ENCODE data around the gene C2orf68.
"Not testable (repeated sequence)": the region's sequence is repeated elsewhere in the genome, so short reads cannot be mapped to it uniquely, and the experiment has no call there.

DNA sequence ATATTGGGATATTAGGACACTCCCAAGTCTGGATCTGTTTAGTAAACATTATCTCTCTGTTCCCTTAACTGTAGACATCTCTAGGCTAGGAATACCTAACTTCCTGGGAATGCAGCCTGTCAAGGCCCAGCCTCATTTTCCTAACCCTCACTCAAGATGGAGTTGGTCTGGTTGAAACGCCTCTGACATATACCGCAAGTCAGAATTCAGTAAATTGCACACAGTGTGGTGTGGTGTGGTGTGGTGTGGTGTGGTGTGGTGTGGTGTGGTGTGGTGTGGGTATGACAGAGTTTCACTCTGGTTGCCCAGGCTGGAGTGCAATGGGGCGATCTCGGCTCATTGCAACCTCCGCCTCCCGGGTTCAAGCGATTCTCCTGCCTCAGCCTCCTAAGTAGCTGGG lies 2.9 kb upstream of the C2orf68 start:
- TF ChIP-seq, protein P1, sequence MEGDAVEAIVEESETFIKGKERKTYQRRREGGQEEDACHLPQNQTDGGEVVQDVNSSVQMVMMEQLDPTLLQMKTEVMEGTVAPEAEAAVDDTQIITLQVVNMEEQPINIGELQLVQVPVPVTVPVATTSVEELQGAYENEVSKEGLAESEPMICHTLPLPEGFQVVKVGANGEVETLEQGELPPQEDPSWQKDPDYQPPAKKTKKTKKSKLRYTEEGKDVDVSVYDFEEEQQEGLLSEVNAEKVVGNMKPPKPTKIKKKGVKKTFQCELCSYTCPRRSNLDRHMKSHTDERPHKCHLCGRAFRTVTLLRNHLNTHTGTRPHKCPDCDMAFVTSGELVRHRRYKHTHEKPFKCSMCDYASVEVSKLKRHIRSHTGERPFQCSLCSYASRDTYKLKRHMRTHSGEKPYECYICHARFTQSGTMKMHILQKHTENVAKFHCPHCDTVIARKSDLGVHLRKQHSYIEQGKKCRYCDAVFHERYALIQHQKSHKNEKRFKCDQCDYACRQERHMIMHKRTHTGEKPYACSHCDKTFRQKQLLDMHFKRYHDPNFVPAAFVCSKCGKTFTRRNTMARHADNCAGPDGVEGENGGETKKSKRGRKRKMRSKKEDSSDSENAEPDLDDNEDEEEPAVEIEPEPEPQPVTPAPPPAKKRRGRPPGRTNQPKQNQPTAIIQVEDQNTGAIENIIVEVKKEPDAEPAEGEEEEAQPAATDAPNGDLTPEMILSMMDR (conservative IDR thresholded peaks at IDR 0.05; ENCODE audit: low read length): not testable (repeated sequence)
- not testable (repeated sequence) for TF ChIP-seq EZH2phosphoT487 (IDR thresholded peaks at IDR 0.05; ENCODE audit: borderline replicate concordance, low read depth, low read length)
